ENCODE data around the gene SVBP.

The SVBP gene

DNA sequence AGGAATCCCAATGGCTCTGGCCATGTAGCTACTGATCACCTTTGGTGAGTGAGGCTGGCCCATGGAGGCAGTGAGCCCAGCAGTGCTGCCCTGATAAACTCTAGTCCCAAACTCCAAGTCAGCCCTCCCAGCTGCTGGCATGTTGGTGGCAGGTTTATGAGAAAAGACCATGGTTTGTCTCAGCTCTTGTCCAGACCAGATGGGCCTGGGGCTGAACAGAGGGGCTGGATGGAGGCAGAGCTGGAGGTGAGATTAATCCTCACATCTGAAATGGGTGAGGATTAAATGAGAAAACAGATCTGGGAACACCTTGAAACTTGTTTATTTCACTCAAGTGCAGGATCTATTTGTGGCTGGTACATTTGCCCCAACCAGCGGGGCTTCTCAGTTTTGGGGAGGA lies 29.2 kb downstream of the SVBP start:
- H3K36me3 ChIP-seq (ENCODE audit: insufficient read depth, low read length) = no peaks in the 10 kb centered on the region
- no peaks in the 10 kb centered on the region for H3K27me3 ChIP-seq (ENCODE audit: control insufficient read depth in 1 of 2, insufficient read depth in 2 of 2, low read length in 2 of 2)
- H3K9me3 ChIP-seq (ENCODE audit: low read length) = no peaks in the 10 kb centered on the region
- no peak overlapping the region for H3K4me3 ChIP-seq (ENCODE audit: low read depth in 1 of 2, low read length in 2 of 2)
- no peak overlapping the region for H3K27ac ChIP-seq (ENCODE audit: low read depth, low read length)
- H3K4me1 ChIP-seq (ENCODE audit: insufficient read depth, low read length) = no peaks in the 10 kb centered on the region
- H3K9ac ChIP-seq (ENCODE audit: low read length) = no peak overlapping the region

GRCh38 chr1:42786097-42786496 lies 31.1 kb downstream of the SVBP start:
- H3K36me3 ChIP-seq (ENCODE audit: insufficient read depth, low read length) = peaks cover under 1% of the 10 kb centered on the region
- H3K4me3 ChIP-seq (ENCODE audit: low read depth in 1 of 2, low read length in 2 of 2) = no peak overlapping the region
- H3K4me1 ChIP-seq (ENCODE audit: insufficient read depth, low read length) = no peaks in the 10 kb centered on the region
- H3K27me3 ChIP-seq (ENCODE audit: control insufficient read depth in 1 of 2, insufficient read depth in 2 of 2, low read length in 2 of 2) = no peaks in the 10 kb centered on the region
- H3K9me3 ChIP-seq (ENCODE audit: low read length) = no peaks in the 10 kb centered on the region
- H3K27ac ChIP-seq (ENCODE audit: low read depth, low read length) = no peak overlapping the region
- H3K9ac ChIP-seq (ENCODE audit: low read length) = no peak overlapping the region

DNA sequence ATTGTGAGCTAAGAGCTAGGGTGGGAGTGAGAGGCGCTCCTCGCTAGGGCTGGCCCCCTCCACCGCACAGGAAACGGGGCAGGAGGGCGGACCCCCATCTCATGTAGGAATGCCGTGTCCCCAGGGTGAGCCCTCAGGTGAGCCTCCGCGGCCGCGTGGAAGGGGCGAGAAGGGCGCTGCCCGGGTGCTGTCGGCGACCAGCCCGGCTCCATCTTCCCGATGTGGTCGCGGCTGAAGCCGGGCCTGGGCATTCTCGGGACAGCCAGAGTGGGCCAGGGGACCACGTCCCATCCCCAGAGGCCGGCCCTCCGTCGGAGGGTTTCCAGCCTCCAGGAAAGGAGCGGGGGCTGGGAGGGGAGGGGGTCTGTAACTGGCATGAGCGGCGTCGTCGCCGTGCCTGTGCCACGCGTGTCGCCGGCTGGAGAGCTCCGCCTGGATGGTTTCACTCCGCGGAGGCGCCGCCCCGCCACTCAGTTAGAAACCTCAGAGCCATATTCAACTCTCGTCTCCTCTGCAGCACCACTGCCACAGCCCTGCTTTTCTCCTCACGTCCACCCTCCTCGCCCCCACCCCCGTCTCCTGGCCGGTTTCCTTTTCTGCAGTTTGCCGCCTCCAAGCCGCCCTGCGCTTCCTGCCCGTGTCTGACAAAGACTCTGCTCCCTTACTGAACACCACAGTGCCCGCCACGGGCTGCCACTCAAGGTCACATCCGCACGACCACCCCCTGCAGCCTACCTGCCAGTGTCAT lies 32.1 kb downstream of the SVBP start, which contains the start of gene TMEM269:
TMEM269 (plus strand) TSS at position 46 of the 748 bp plus-strand sequence. CDS start 4,903 bp downstream, outside the sequence.
- Histone ChIP-seq H3K36me3 (ENCODE audit: insufficient read depth, low read length) (peaks cover 10% of the 10 kb centered on the region), H3K27me3 (ENCODE audit: control insufficient read depth in 1 of 2, insufficient read depth in 2 of 2, low read length in 2 of 2) (no peaks in the 10 kb centered on the region), H3K27ac (ENCODE audit: low read depth, low read length) (no peak within 1 kb of the TSS), H3K4me1 (ENCODE audit: insufficient read depth, low read length) (no peaks in the 10 kb centered on the region), H3K4me3 (ENCODE audit: low read depth in 1 of 2, low read length in 2 of 2) (peak within 1 kb of the TSS; percentile 22 to 59), H3K9ac (ENCODE audit: low read length) (no peak within 1 kb of the TSS), H3K9me3 (ENCODE audit: low read length) (no peaks in the 10 kb centered on the region)

- H3K36me3 ChIP-seq (ENCODE audit: insufficient read depth, low read length) = peaks cover 10% of the 10 kb centered on the region
- no peaks in the 10 kb centered on the region for H3K27me3 ChIP-seq (ENCODE audit: control insufficient read depth in 1 of 2, insufficient read depth in 2 of 2, low read length in 2 of 2)
- peak overlapping the region; percentile 22 to 59 for H3K4me3 ChIP-seq (ENCODE audit: low read depth in 1 of 2, low read length in 2 of 2)
- no peak overlapping the region for H3K9ac ChIP-seq (ENCODE audit: low read length)
- H3K9me3 ChIP-seq (ENCODE audit: low read length) = no peaks in the 10 kb centered on the region
- H3K4me1 ChIP-seq (ENCODE audit: insufficient read depth, low read length) = no peaks in the 10 kb centered on the region
- H3K27ac ChIP-seq (ENCODE audit: low read depth, low read length) = no peak overlapping the region
These were observed 32.7 kb downstream of the SVBP start for GRCh38 chr1:42784547-42784945.

GRCh38 chr1:42783092-42783491 lies 34.1 kb downstream of the SVBP start:
- no peaks in the 10 kb centered on the region for H3K9me3 ChIP-seq (ENCODE audit: low read length)
- H3K27ac ChIP-seq (ENCODE audit: low read depth, low read length) = no peak overlapping the region
- H3K9ac ChIP-seq (ENCODE audit: low read length) = no peak overlapping the region
- no peaks in the 10 kb centered on the region for H3K4me1 ChIP-seq (ENCODE audit: insufficient read depth, low read length)
- no peak overlapping the region for H3K4me3 ChIP-seq (ENCODE audit: low read depth in 1 of 2, low read length in 2 of 2)
- peaks cover 12% of the 10 kb centered on the region for H3K36me3 ChIP-seq (ENCODE audit: insufficient read depth, low read length)
- no peaks in the 10 kb centered on the region for H3K27me3 ChIP-seq (ENCODE audit: control insufficient read depth in 1 of 2, insufficient read depth in 2 of 2, low read length in 2 of 2)

- Histone ChIP-seq H3K4me3 (ENCODE audit: low read depth in 1 of 2, low read length in 2 of 2) (no peak overlapping the region), H3K4me1 (ENCODE audit: insufficient read depth, low read length) (no peaks in the 10 kb centered on the region), H3K9me3 (ENCODE audit: low read length) (no peaks in the 10 kb centered on the region), H3K27me3 (ENCODE audit: control insufficient read depth in 1 of 2, insufficient read depth in 2 of 2, low read length in 2 of 2) (no peaks in the 10 kb centered on the region), H3K9ac (ENCODE audit: low read length) (no peak overlapping the region), H3K27ac (ENCODE audit: low read depth, low read length) (no peak overlapping the region), H3K36me3 (ENCODE audit: insufficient read depth, low read length) (peaks cover 40% of the 10 kb centered on the region)
These were observed 37.0 kb downstream of the SVBP start for GRCh38 chr1:42780176-42780575.

- H3K4me3 ChIP-seq (ENCODE audit: low read depth in 1 of 2, low read length in 2 of 2) = no peak overlapping the region
- H3K36me3 ChIP-seq (ENCODE audit: insufficient read depth, low read length) = peaks cover 44% of the 10 kb centered on the region
- H3K9ac ChIP-seq (ENCODE audit: low read length) = no peak overlapping the region
- H3K9me3 ChIP-seq (ENCODE audit: low read length) = no peaks in the 10 kb centered on the region
- H3K27ac ChIP-seq (ENCODE audit: low read depth, low read length) = no peak overlapping the region
- no peaks in the 10 kb centered on the region for H3K27me3 ChIP-seq (ENCODE audit: control insufficient read depth in 1 of 2, insufficient read depth in 2 of 2, low read length in 2 of 2)
- no peaks in the 10 kb centered on the region for H3K4me1 ChIP-seq (ENCODE audit: insufficient read depth, low read length)
These were observed 37.5 kb downstream of the SVBP start for GRCh38 chr1:42779725-42780124.

GRCh38 chr1:42777852-42778251 lies 39.3 kb downstream of the SVBP start:
- Histone ChIP-seq H3K9ac (ENCODE audit: low read length) (no peak overlapping the region), H3K36me3 (ENCODE audit: insufficient read depth, low read length) (peaks cover 60% of the 10 kb centered on the region), H3K4me1 (ENCODE audit: insufficient read depth, low read length) (no peaks in the 10 kb centered on the region), H3K27me3 (ENCODE audit: control insufficient read depth in 1 of 2, insufficient read depth in 2 of 2, low read length in 2 of 2) (no peaks in the 10 kb centered on the region), H3K9me3 (ENCODE audit: low read length) (no peaks in the 10 kb centered on the region), H3K27ac (ENCODE audit: low read depth, low read length) (no peak overlapping the region), H3K4me3 (ENCODE audit: low read depth in 1 of 2, low read length in 2 of 2) (no peak overlapping the region)

DNA sequence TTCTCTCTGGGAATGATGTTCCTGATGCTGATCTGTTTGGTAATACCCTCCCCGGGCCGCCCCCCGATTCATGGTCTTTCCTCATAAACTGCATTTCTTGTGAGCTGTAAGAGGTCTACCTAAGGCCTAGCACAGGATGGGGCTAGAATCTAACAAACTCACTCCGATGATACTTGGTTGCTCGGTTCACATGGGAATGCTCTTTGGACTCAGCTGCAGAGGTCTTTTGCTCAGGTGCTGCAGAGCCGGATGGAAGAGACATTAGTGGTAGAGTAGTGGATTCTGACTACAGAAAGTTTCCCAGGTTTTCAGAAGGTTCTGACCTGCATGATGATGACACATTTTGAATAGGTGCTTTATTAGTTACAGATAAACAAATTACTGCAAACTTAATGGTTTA lies 40.7 kb downstream of the SVBP start:
- Histone ChIP-seq H3K9ac (ENCODE audit: low read length) (no peak overlapping the region), H3K9me3 (ENCODE audit: low read length) (no peaks in the 10 kb centered on the region), H3K27ac (ENCODE audit: low read depth, low read length) (no peak overlapping the region), H3K4me3 (ENCODE audit: low read depth in 1 of 2, low read length in 2 of 2) (no peak overlapping the region), H3K4me1 (ENCODE audit: insufficient read depth, low read length) (no peaks in the 10 kb centered on the region), H3K27me3 (ENCODE audit: control insufficient read depth in 1 of 2, insufficient read depth in 2 of 2, low read length in 2 of 2) (no peaks in the 10 kb centered on the region), H3K36me3 (ENCODE audit: insufficient read depth, low read length) (peaks cover 60% of the 10 kb centered on the region)

DNA sequence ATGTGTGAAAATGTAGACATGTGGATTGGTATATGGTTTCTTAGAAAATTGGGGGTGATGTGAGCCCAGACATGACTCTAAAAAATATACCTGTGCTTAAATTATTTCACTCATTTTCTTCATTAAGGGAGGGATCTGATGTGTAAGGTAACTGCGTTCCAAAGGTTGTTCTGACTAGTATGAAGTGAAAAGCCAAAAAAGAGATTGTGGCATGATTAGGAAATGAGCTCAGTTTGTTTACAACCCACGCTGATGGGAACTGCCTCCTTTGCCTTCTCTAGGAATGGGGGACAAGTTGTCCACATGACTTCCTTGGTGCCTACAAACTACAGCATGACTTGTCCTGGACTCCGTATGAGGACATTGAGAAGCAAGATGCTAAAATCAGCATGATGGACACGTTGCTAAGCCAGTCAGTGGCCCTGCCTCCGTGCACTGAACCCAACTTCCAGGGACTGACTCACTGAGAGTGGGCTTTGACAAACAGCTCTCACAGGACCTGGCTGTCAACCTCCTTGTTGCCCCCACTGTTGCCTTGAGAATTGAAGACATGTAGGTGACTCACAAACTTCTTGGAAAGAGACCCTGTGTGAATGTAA lies 42.2 kb downstream of the SVBP start:
- peaks cover 50% of the 10 kb centered on the region for H3K36me3 ChIP-seq (ENCODE audit: insufficient read depth, low read length)
- no peaks in the 10 kb centered on the region for H3K27me3 ChIP-seq (ENCODE audit: control insufficient read depth in 1 of 2, insufficient read depth in 2 of 2, low read length in 2 of 2)
- H3K4me1 ChIP-seq (ENCODE audit: insufficient read depth, low read length) = no peaks in the 10 kb centered on the region
- no peaks in the 10 kb centered on the region for H3K9me3 ChIP-seq (ENCODE audit: low read length)
- H3K27ac ChIP-seq (ENCODE audit: low read depth, low read length) = no peak overlapping the region
- no peak overlapping the region for H3K9ac ChIP-seq (ENCODE audit: low read length)
- no peak overlapping the region for H3K4me3 ChIP-seq (ENCODE audit: low read depth in 1 of 2, low read length in 2 of 2)

DNA sequence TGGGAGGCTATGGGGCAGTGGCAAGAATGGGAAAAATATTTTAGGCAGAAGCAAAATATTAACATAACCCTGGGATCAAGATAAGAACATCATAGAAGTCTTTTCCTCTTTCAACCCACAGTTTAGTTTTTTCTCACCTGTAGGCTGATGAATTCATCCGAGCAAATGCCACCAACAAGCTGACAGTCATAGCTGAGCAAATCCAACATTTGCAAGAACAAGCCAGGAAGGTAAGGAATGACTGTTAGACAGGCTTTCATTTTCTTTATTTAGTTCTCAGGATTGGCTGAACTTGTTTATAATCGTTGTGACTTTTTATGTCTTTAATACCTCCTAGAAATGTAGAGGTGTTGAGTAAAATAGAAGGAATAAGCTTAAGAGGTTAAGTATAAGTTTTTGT lies 43.8 kb downstream of the SVBP start:
- H3K9me3 ChIP-seq (ENCODE audit: low read length) = no peaks in the 10 kb centered on the region
- peaks cover 3% of the 10 kb centered on the region for H3K4me1 ChIP-seq (ENCODE audit: insufficient read depth, low read length)
- no peak overlapping the region for H3K4me3 ChIP-seq (ENCODE audit: low read depth in 1 of 2, low read length in 2 of 2)
- no peak overlapping the region for H3K27ac ChIP-seq (ENCODE audit: low read depth, low read length)
- H3K9ac ChIP-seq (ENCODE audit: low read length) = no peak overlapping the region
- no peaks in the 10 kb centered on the region for H3K27me3 ChIP-seq (ENCODE audit: control insufficient read depth in 1 of 2, insufficient read depth in 2 of 2, low read length in 2 of 2)
- peaks cover 50% of the 10 kb centered on the region for H3K36me3 ChIP-seq (ENCODE audit: insufficient read depth, low read length)

DNA sequence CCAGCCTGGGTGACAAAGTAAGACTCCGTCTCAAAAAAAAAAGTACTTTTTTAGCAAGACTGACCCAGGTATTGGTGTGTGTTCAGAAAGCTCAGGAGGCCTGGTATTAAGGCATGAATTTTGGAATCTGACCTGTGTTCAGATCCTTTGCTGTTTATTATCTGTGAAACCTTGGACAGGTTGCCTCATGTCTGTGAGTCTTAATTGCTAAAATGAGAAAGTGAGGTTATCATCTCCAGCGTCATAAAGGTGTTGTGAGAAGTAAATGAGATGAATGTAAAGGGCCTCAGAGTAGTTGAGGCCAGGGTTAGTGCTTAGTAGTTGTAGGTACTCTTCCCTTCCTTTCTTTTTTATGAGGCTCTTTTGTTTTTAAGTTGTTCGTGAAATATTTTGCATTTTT lies 47.4 kb downstream of the SVBP start:
- peaks cover 16% of the 10 kb centered on the region for H3K4me1 ChIP-seq (ENCODE audit: insufficient read depth, low read length)
- H3K4me3 ChIP-seq (ENCODE audit: low read depth in 1 of 2, low read length in 2 of 2) = no peak overlapping the region

More for the DNA sequence above, 47.4 kb downstream of the SVBP start:
- no peaks in the 10 kb centered on the region for H3K9me3 ChIP-seq (ENCODE audit: low read length)
- H3K36me3 ChIP-seq (ENCODE audit: insufficient read depth, low read length) = peaks cover 17% of the 10 kb centered on the region
- no peaks in the 10 kb centered on the region for H3K27me3 ChIP-seq (ENCODE audit: control insufficient read depth in 1 of 2, insufficient read depth in 2 of 2, low read length in 2 of 2)
- no peak overlapping the region for H3K27ac ChIP-seq (ENCODE audit: low read depth, low read length)
- H3K9ac ChIP-seq (ENCODE audit: low read length) = no peak overlapping the region
